HG03558 (cell line): ENCODE data around the gene AZGP1.
A peak's percentile ranks its signal among the peaks of the same experiment; 100 is the strongest.
"Not testable (repeated sequence)": the region's sequence is repeated elsewhere in the genome, so short reads cannot be mapped to it uniquely, and the experiment has no call there.

ENCODE experiments used
- ATAC-seq: cut with Tn5 transposase; IDR thresholded peaks from one replicate; pipeline ENCODE4 v1.9.1; 2021; ENCODE audit warnings: moderate number of reproducible peaks; ENCODE audit not compliant: unreplicated experiment; ENCODE audit errors: extremely low read depth

AZGP1 gene

GRCh38 chr7:99975782-99976521, at the start of gene AZGP1:
Gene AZGP1 (minus strand): TSS chr7:99976031. CDS start chr7:99976020, 11 bp downstream.
- no peak for ATAC-seq

DNA sequence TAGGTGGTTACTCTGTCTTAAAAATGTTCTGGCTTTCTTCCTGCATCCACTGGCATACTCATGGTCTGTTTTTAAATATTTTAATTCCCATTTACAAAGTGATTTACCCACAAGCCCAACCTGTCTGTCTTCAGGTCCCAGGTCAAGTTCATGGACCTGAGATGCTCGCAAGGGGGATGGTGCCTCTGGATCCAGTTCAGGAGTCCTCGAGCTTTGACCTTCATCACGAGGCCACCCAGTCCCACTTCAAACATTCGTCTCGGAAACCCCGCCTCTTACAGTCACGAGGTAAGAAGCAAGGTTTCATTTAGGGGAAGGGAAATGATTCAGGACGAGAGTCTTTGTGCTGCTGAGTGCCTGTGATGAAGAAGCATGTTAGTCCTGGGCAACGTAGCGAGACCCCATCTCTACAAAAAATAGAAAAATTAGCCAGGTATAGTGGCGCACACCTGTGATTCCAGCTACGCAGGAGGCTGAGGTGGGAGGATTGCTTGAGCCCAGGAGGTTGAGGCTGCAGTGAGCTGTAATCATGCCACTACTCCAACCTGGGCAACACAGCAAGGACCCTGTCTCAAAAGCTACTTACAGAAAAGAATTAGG, 48.3 kb upstream of the AZGP1 start:
- no peak for ATAC-seq

DNA sequence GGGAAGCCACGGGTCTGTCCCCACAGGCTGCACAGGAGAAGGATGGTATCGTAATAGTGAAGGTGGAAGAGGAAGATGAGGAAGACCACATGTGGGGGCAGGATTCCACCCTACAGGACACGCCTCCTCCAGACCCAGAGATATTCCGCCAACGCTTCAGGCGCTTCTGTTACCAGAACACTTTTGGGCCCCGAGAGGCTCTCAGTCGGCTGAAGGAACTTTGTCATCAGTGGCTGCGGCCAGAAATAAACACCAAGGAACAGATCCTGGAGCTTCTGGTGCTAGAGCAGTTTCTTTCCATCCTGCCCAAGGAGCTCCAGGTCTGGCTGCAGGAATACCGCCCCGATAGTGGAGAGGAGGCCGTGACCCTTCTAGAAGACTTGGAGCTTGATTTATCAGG, 47.7 kb upstream of the AZGP1 start:
- ATAC-seq = no peak

DNA sequence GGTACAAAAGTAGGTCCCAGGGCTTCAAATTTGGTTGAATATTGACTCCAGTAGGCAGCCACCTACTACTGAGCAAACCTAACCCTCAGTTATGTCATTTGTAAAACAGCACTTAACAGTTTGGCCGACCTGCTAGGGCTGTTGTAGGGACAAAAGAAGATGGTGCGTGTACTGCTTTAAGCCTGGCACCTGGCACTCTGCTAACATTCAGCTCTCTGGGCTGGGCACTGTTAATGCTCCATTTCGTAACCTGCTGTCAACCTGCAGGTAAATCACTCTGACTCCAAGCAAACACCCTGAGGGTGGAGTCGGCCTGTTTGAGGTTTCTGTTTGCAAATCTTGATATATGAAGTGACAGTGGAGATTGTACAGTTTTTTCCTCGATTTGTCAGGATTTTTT, 46.8 kb upstream of the AZGP1 start:
- ATAC-seq = no peak

DNA sequence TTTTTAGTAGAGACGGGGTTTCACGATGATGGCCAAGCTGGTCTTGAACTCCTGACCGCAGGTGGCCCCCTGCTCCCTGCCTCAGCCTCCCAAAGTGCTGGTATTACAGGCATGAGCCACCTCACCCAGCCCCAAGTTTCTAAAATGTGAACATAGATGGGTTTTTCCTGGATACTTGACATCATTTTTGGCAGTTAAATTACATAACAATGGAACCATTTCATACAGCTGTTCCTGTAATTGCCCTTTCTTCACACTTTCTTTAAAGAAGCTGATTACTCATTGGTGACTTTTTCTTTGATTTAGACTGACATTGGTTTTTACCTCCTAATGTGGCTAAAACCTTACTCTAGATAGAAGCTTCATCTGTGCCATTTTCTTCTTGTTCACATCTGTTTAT, 45.5 kb upstream of the AZGP1 start:
- no peak for ATAC-seq

- no peak for ATAC-seq
These were observed 44.1 kb upstream of the AZGP1 start for GRCh38 chr7:100019908-100020307.

DNA sequence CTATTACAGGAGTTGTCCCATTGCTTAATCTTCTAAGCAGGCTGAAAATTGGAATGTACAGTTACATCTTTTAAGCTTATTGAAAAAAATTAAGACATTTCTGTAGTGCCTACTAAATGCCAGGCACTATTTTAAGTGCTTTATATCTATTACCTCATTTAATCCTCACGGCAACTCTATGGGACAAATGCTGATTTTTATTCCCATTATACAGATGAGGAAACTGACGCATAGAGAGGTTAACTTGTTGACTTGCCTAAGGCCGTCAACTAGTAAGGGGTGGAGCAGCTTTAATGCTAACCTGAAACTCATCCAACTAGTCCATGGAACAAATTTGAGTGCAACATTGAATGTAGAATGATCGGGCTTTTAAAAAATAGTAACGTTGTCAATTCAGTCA, 42.0 kb upstream of the AZGP1 start:
- no peak for ATAC-seq

GRCh38 chr7:100017300-100017699, 41.5 kb upstream of the AZGP1 start:
- ATAC-seq = no peak

- ATAC-seq = no peak
These were observed 40.5 kb upstream of the AZGP1 start for GRCh38 chr7:100016215-100016901.

- peak; percentile 58 for ATAC-seq
These were observed 39.7 kb upstream of the AZGP1 start, which contains the start of gene ZKSCAN1 for GRCh38 chr7:100015232-100016214. Gene ZKSCAN1 (plus strand): TSS chr7:100015596. CDS start chr7:100023507, 7,911 bp downstream.

- no peak for ATAC-seq
These were observed 37.5 kb upstream of the AZGP1 start for GRCh38 chr7:100013328-100013676.

GRCh38 chr7:100012385-100013327, 36.8 kb upstream of the AZGP1 start:
- ATAC-seq = not testable (repeated sequence)

- ATAC-seq = no peak
These were observed 35.7 kb upstream of the AZGP1 start for GRCh38 chr7:100011516-100011915.

- no peak for ATAC-seq
These were observed 35.1 kb upstream of the AZGP1 start for GRCh38 chr7:100010901-100011300.

- ATAC-seq = not testable (repeated sequence)
These were observed 34.1 kb upstream of the AZGP1 start for GRCh38 chr7:100009952-100010351.

- ATAC-seq = no peak
These were observed 32.7 kb upstream of the AZGP1 start for GRCh38 chr7:100008525-100008924.

- no peak for ATAC-seq
These were observed 32.1 kb upstream of the AZGP1 start for GRCh38 chr7:100007887-100008286.

GRCh38 chr7:100003711-100004661, 28.2 kb upstream of the AZGP1 start:
- ATAC-seq = no peak
